K562 (cell line): Measurements from ENCODE around the gene FDPS. TPM values are rescaled to one million over a fixed set of nuclear protein-coding genes. Genes with fewer than 3 reads are reported as not detected.

ENCODE experiments used
- BCOR ChIP-seq: fragments of 450-650 bp; IDR thresholded peaks from 2 replicates; pipeline ENCODE4 v1.6.1; 2016
- BDP1 ChIP-seq: IDR thresholded peaks from 3 replicates; pipeline ENCODE4 v1.6.1; 2011; ENCODE audit not compliant: insufficient read length, insufficient read depth
- C11orf30 ChIP-seq: fragments of 450-650 bp; IDR thresholded peaks from 2 replicates; pipeline ENCODE4 v1.6.1; 2016; ENCODE audit warnings: low read depth, mild to moderate bottlenecking
- DPF2 ChIP-seq: fragments of 450-650 bp; IDR thresholded peaks from 2 replicates; pipeline ENCODE4 v1.6.1; 2016
- EHMT2 ChIP-seq: fragments of 450-650 bp; IDR thresholded peaks from 2 replicates; pipeline ENCODE4 v1.6.1; 2018; ENCODE audit warnings: antibody characterized with exemption
- ERF ChIP-seq: fragments of 450-650 bp; formaldehyde crosslinking; IDR thresholded peaks from 2 replicates; pipeline ENCODE4 v1.4.0; 2020; ENCODE audit warnings: mild to moderate bottlenecking, mixed read lengths
- FOXJ3 ChIP-seq: sonication (generic); formaldehyde crosslinking; IDR thresholded peaks from 2 replicates; pipeline ENCODE4 v1.4.0; 2020; ENCODE audit warnings: mild to moderate bottlenecking, missing genetic modification reagents
- FOXP1 ChIP-seq: sonication (generic); formaldehyde crosslinking; IDR thresholded peaks from 2 replicates; pipeline ENCODE4 v1.8.0; 2022; ENCODE audit warnings: mild to moderate bottlenecking, missing genetic modification reagents
- HLTF ChIP-seq: fragments of 450-650 bp; IDR thresholded peaks from 2 replicates; pipeline ENCODE4 v1.6.1; 2016
- KLF16 ChIP-seq: IDR thresholded peaks from 2 replicates; pipeline ENCODE4 v1.6.1; 2016; ENCODE audit warnings: antibody characterized with exemption
- MTA3 ChIP-seq: fragments of 450-650 bp; formaldehyde crosslinking; IDR thresholded peaks from 2 replicates; pipeline ENCODE4 v1.6.1; 2017; ENCODE audit warnings: mild to moderate bottlenecking, borderline replicate concordance
- MTF1 ChIP-seq: fragments of 250-450 bp; sonication (Bioruptor Pico); IDR thresholded peaks from 2 replicates; pipeline ENCODE4 v1.9.0; 2021; ENCODE audit warnings: moderate library complexity, mild to moderate bottlenecking, inconsistent platforms, borderline replicate concordance
- PHF8 ChIP-seq: fragments of 200-600 bp; sonication (generic); IDR thresholded peaks from 2 replicates; pipeline ENCODE4 v1.6.1; 2012; ENCODE audit warnings: mixed run types, mild to moderate bottlenecking, inconsistent platforms, low read length, moderate library complexity, borderline replicate concordance
- STAT5A ChIP-seq: IDR thresholded peaks from 2 replicates; pipeline ENCODE4 v1.6.1; 2012; ENCODE audit warnings: low read length, inconsistent platforms, borderline replicate concordance
- TFAM ChIP-seq: fragments of 250-450 bp; sonication (Bioruptor Pico); conservative IDR thresholded peaks from 2 replicates; pipeline ENCODE4 v1.5.0; 2021; ENCODE audit warnings: mild to moderate bottlenecking, moderate library complexity
- ZC3H8 ChIP-seq: fragments of 450-650 bp; IDR thresholded peaks from 2 replicates; pipeline ENCODE4 v1.6.1; 2017
- ZKSCAN1 ChIP-seq: fragments of 150-350 bp; IDR thresholded peaks from 2 replicates; pipeline ENCODE4 v1.6.1; 2016; ENCODE audit warnings: low read depth, low read length
- ZNF696 ChIP-seq: fragments of 250-450 bp; sonication (Bioruptor Pico); conservative IDR thresholded peaks from 2 replicates; pipeline ENCODE4 v1.4.0; 2020; ENCODE audit warnings: mild to moderate bottlenecking, moderate library complexity
- polyA plus RNA-seq, 8 experiments: library from polyadenylated mRNA; depleted of rRNA in 4 of 8; stranded (reverse) in 5 of 8; unstranded in 3 of 8; fragments of >200 nt; fragmentation: Nextera tagmentation in 2 of 8; fragmentation: Illumina TruSeq in 1 of 8; extraction: Ambion mirVana in 2 of 8; extraction: Trizol in 1 of 8; gene quantifications; 2 replicates each; pipeline versions ENCODE4 v1.2.1 to v1.2.3, GENCODE V29; 2011 to 2014; ENCODE audit warnings: inconsistent platforms in 1 of 8, missing spikeins in 1 of 8
- total RNA-seq, 7 experiments: library from RNA; depleted of rRNA in 6 of 7; stranded (reverse); fragments of >200 nt in 6 of 7; fragmentation: Illumina TruSeq in 2 of 7; extraction: Trizol in 2 of 7; gene quantifications; 2 replicates each; pipeline versions ENCODE4 v1.2.1 to v1.2.3, GENCODE V29; 2011 to 2021; ENCODE audit warnings: low replicate concordance in 1 of 7
- TF ChIP-seq, protein P1 (sequence below), 2 experiments: fragments of 450-650 bp; IDR thresholded peaks; 2 replicates each; pipeline ENCODE4 v1.6.1; 2016
- TF ChIP-seq, protein P2 (sequence below): fragments of 450-650 bp; IDR thresholded peaks from 2 replicates; pipeline ENCODE4 v1.6.1; 2018; ENCODE audit not compliant: partially characterized antibody
- TF ChIP-seq, protein P3 (sequence below): fragments of 450-650 bp; IDR thresholded peaks from 2 replicates; pipeline ENCODE4 v1.6.1; 2016; ENCODE audit warnings: mild to moderate bottlenecking
- TF ChIP-seq, protein P4 (sequence below): sonication (generic); formaldehyde crosslinking; IDR thresholded peaks from 2 replicates; pipeline ENCODE4 v1.8.1; 2023; ENCODE audit warnings: mild to moderate bottlenecking, missing genetic modification reagents

Gene FDPS
- total and polyA plus RNA-seq, 9 of the 15 experiments (the other 6 are each of a cell fraction or from before 2014, with no cell fraction given), result 247 to 884 (median 360) TPM

DNA sequence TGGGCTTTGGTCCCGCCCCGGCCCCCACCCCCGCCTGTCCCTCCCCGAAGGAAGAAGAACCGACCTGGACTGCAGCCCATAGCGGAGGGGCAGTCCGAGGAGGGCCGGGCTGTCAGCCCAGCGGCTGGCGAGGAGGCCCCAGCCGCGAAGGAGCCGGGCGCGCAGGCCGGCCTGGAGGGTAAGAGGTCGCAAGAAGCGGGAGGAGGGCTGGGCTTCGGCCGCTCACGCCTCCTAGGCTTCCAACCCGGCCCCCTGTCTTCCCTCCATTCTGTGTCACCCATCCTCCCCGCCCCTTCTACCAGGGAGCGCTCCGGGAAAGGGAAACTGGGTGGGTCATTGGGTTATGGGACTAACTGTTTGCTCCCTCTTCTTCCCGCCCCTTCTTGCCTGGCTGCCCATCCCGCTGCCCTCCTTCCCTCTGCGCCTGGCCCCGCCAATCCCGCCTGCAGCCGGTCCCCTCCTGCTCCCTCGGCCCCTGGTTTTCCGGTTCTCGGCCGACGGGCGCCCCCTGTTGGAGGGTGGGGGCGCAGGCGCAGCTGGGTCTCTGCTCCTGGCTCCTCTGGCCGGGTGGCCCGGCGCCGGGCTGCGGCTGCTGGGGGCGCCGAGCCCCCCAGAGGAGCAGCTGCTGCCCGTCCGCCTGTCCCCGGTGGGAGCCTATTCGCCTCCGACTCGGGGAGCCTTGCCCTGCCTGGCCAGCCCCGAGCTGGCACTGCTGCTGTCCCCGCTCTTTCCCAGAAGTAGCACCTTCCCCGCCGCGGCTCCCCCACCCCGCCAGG, 14.5 kb downstream of the FDPS start (continued):
- TF ChIP-seq BCOR, result peak; percentile 61; the same call in 1 of the 2 replicates
- TF ChIP-seq, protein P1, sequence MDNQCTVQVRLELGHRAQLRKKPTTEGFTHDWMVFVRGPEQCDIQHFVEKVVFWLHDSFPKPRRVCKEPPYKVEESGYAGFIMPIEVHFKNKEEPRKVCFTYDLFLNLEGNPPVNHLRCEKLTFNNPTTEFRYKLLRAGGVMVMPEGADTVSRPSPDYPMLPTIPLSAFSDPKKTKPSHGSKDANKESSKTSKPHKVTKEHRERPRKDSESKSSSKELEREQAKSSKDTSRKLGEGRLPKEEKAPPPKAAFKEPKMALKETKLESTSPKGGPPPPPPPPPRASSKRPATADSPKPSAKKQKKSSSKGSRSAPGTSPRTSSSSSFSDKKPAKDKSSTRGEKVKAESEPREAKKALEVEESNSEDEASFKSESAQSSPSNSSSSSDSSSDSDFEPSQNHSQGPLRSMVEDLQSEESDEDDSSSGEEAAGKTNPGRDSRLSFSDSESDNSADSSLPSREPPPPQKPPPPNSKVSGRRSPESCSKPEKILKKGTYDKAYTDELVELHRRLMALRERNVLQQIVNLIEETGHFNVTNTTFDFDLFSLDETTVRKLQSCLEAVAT (IDR thresholded peaks at IDR 0.05), result no peak
- TF ChIP-seq KLF16, result peak; percentile 81
- TF ChIP-seq ZKSCAN1, result 0 out of 2 replicates have a peak, but pooled peaks have one; percentile 38
- TF ChIP-seq MTA3, result peak; percentile 83; the same call in 1 of the 2 replicates
- TF ChIP-seq EHMT2, result no peak
- TF ChIP-seq, protein P2, sequence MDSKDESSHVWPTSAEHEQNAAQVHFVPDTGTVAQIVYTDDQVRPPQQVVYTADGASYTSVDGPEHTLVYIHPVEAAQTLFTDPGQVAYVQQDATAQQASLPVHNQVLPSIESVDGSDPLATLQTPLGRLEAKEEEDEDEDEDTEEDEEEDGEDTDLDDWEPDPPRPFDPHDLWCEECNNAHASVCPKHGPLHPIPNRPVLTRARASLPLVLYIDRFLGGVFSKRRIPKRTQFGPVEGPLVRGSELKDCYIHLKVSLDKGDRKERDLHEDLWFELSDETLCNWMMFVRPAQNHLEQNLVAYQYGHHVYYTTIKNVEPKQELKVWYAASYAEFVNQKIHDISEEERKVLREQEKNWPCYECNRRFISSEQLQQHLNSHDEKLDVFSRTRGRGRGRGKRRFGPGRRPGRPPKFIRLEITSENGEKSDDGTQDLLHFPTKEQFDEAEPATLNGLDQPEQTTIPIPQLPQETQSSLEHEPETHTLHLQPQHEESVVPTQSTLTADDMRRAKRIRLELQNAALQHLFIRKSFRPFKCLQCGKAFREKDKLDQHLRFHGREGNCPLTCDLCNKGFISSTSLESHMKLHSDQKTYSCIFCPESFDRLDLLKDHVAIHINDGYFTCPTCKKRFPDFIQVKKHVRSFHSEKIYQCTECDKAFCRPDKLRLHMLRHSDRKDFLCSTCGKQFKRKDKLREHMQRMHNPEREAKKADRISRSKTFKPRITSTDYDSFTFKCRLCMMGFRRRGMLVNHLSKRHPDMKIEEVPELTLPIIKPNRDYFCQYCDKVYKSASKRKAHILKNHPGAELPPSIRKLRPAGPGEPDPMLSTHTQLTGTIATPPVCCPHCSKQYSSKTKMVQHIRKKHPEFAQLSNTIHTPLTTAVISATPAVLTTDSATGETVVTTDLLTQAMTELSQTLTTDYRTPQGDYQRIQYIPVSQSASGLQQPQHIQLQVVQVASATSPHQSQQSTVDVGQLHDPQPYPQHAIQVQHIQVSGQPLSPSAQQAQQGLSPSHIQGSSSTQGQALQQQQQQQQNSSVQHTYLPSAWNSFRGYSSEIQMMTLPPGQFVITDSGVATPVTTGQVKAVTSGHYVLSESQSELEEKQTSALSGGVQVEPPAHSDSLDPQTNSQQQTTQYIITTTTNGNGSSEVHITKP, result no peak
- TF ChIP-seq DPF2, result no peak
- TF ChIP-seq, protein P3, sequence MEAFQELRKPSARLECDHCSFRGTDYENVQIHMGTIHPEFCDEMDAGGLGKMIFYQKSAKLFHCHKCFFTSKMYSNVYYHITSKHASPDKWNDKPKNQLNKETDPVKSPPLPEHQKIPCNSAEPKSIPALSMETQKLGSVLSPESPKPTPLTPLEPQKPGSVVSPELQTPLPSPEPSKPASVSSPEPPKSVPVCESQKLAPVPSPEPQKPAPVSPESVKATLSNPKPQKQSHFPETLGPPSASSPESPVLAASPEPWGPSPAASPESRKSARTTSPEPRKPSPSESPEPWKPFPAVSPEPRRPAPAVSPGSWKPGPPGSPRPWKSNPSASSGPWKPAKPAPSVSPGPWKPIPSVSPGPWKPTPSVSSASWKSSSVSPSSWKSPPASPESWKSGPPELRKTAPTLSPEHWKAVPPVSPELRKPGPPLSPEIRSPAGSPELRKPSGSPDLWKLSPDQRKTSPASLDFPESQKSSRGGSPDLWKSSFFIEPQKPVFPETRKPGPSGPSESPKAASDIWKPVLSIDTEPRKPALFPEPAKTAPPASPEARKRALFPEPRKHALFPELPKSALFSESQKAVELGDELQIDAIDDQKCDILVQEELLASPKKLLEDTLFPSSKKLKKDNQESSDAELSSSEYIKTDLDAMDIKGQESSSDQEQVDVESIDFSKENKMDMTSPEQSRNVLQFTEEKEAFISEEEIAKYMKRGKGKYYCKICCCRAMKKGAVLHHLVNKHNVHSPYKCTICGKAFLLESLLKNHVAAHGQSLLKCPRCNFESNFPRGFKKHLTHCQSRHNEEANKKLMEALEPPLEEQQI, result no peak
- no peak for TF ChIP-seq ZNF696 (CRISPR knock-in tag)
- TF ChIP-seq ERF (CRISPR knock-in tag), result 0 out of 2 replicates have a peak, but pooled peaks have one; percentile 2
- no peak for TF ChIP-seq HLTF
- TF ChIP-seq PHF8, result no peak
- TF ChIP-seq BDP1, result no peak
- no peak for TF ChIP-seq MTF1 (CRISPR knock-in tag)
- no peak for TF ChIP-seq C11orf30
- TF ChIP-seq, protein P4, sequence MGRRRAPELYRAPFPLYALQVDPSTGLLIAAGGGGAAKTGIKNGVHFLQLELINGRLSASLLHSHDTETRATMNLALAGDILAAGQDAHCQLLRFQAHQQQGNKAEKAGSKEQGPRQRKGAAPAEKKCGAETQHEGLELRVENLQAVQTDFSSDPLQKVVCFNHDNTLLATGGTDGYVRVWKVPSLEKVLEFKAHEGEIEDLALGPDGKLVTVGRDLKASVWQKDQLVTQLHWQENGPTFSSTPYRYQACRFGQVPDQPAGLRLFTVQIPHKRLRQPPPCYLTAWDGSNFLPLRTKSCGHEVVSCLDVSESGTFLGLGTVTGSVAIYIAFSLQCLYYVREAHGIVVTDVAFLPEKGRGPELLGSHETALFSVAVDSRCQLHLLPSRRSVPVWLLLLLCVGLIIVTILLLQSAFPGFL (CRISPR knock-in tag), result no peak
- TF ChIP-seq FOXP1, result 0 out of 2 replicates have a peak, but pooled peaks have one; percentile 52
- TF ChIP-seq STAT5A, result no peak
- no peak for TF ChIP-seq FOXJ3 (CRISPR knock-in tag)
- no peak for TF ChIP-seq TFAM (CRISPR knock-in tag)
- TF ChIP-seq ZC3H8, result no peak
